ENCODE measurements around the gene LRMDA.

Gene LRMDA

GRCh38 chr10:76255241-76255640 lies 823.8 kb downstream of the LRMDA start:
- DNase-seq (ENCODE audit: low read depth in 3 of 3), result no peak

GRCh38 chr10:76257816-76258215 lies 826.4 kb downstream of the LRMDA start:
- DNase-seq (ENCODE audit: low read depth in 3 of 3), result no peak

- no peak for DNase-seq (ENCODE audit: low read depth in 3 of 3)
These were observed 834.2 kb downstream of the LRMDA start for GRCh38 chr10:76265441-76266113.

- no peak for DNase-seq (ENCODE audit: low read depth in 3 of 3)
These were observed 837.1 kb downstream of the LRMDA start for GRCh38 chr10:76268530-76268929.

GRCh38 chr10:76268954-76269353 lies 837.5 kb downstream of the LRMDA start:
- DNase-seq (ENCODE audit: low read depth in 3 of 3), result no peak

DNA sequence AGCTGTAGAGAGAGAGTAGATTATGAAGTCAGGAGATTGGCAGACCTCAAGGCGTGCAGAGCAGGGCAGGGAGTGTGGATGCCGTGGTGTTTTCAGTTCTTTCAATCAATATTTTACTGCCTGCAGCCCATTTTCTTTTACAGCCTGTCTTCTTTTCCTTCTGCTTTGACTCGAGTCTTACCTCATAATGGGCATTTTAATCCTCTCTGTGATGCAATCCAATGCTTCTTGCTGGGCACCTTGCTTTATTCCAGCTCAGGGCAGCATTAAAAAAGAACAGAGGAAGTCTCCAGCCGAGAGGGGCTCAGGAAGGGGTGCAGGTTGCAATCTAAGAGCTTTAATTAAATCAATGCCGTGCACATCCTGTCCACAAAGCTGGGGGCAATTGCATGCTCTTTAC lies 839.0 kb downstream of the LRMDA start:
- no peak for DNase-seq (ENCODE audit: low read depth in 3 of 3)

GRCh38 chr10:76274933-76275332 lies 843.5 kb downstream of the LRMDA start:
- no peak for DNase-seq (ENCODE audit: low read depth in 3 of 3)

GRCh38 chr10:76278811-76279460 lies 847.5 kb downstream of the LRMDA start:
- no peak for DNase-seq (ENCODE audit: low read depth in 3 of 3)

DNA sequence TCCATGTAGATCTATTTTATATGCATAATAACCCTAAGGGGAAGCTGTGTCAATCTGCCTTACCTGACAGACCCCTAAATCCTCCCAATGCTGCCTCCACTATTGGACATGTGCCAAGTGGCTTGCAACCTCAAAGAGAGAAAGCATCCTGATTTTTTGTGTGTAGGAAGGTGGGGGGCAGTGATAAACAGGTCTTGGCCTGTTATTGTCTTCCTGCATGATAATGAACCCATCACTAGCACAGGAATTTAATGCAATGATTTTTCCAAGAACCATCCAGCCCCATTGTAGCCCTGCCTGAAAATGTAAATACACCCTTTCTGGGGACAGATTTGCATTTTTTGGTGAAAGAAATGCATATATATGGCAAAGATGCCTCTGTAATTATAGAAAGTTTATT lies 850.2 kb downstream of the LRMDA start:
- DNase-seq (ENCODE audit: low read depth in 3 of 3), result no peak

- no peak for DNase-seq (ENCODE audit: low read depth in 3 of 3)
These were observed 850.9 kb downstream of the LRMDA start for GRCh38 chr10:76282061-76283025.

DNA sequence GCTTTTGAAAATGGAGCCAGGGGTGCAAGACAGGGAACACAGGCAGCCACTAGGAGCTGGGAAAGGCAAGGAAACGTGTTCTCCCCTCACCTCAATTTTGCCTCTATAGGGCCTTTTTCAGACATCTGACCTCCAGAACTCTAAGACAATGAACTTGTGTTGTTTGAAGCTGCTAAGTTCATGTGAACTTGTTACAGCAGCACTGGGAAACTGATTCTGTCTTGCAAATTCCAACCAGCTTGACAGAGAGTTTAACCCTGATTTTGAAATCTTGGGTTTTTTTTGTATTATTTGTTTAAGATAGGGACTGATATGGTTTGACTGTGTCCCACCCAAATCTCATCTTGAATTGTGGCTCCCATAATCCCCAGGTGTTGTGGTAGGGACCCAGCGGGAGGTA lies 852.9 kb downstream of the LRMDA start:
- no peak for DNase-seq (ENCODE audit: low read depth in 3 of 3)

- no peak for DNase-seq (ENCODE audit: low read depth in 3 of 3)
These were observed 853.6 kb downstream of the LRMDA start for GRCh38 chr10:76285012-76285411.

DNA sequence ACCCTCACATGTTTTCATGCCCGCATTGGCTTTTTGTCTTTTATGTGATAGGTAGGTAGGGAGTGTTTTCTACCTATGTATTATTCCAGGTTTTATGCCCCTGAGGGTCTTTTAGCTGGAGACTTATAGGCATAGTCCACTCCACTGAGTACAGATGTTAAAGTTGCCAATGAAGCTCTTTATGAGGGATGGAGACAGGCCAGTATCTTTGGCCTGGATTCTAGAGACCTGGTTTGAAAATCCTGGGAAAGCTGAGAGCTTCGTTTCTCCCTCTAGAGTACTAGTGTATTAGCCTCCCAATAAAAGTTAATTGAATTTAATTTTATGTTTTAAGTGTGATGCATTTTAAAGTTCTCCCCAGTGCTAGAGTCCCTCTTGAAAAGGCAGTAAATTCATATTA lies 854.1 kb downstream of the LRMDA start:
- no peak for DNase-seq (ENCODE audit: low read depth in 3 of 3)

DNA sequence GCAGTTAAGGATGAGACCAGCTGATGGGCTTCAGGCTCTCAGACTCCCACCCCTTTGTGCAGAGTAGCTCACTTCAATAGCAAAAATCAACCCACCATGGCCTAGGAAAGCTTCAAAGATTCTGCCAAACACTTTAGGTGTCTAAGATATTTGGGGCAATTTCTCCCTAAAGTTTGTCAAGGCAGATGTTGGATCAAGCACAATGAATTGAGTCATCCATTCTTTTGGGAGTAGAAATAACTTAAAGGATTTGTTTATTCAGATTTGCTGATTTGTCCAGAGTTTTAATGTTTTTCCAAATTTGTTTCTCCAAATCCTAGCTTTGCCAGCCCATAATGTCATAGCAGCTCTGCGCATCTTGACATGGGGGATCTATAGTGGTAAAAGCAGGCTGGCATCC lies 855.1 kb downstream of the LRMDA start:
- DNase-seq (ENCODE audit: low read depth in 3 of 3), result no peak

- no peak for DNase-seq (ENCODE audit: low read depth in 3 of 3)
These were observed 856.4 kb downstream of the LRMDA start for GRCh38 chr10:76287856-76288255.

DNA sequence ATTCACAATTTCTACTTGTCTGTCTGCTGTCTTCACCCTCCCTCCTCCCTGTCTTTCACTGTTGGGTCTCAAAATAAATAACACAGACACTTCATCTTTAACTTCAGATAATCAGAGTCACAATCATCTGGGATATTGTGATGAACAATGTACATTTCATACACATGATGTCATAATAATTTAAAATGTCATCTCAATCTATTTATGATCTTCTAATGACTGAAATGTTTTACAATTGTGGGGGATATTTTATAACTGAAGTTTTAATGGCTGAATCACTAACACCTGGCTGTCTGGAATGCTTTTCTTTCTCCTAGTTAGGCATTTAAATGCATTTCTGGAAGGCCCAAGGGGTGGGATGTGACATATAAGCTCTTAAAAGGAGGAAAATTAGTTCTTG lies 859.8 kb downstream of the LRMDA start:
- DNase-seq (ENCODE audit: low read depth in 3 of 3), result no peak

DNA sequence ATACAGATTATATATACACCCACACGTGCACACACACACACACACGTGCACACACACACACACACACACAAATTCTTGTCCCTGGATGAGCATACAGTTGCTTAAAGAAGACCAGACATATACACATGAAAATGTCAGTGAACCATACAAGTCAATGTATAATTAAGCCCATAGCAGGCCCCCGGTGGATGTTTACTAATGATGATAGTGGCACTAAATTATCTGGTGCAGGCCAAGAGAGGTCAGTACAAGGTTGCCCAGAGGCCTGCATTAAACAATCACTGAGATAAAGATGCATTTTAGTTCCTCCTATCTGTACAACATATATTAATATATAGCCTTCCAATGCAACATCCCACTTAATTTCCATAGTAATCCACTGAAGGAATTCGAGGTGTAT lies 860.5 kb downstream of the LRMDA start:
- no peak for DNase-seq (ENCODE audit: low read depth in 3 of 3)

GRCh38 chr10:76296957-76297356 lies 865.5 kb downstream of the LRMDA start:
- DNase-seq (ENCODE audit: low read depth in 3 of 3), result no peak

- DNase-seq (ENCODE audit: low read depth in 3 of 3), result no peak
These were observed 865.9 kb downstream of the LRMDA start for GRCh38 chr10:76297358-76297757.

GRCh38 chr10:76297780-76298281 lies 866.4 kb downstream of the LRMDA start:
- no peak for DNase-seq (ENCODE audit: low read depth in 3 of 3)

DNA sequence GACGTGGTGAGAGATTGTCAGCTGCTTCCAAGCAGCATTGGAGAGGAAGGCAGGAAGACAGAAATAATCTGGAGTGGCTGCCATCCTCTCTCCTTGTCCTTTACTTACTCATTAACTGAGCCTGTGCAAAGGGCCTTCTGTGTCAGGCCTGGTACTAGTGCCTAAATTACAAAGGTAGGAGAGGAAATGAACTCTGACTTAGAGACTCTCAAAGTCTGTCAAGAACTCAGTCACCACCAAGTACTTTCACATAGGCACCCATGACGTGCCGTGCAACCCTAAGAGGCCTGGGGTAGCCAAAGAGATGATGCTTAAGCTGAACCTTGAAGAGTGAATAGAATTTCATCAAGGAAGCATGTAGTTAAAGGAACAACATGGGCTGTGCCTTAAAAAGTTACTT lies 866.9 kb downstream of the LRMDA start:
- DNase-seq (ENCODE audit: low read depth in 3 of 3), result no peak

DNA sequence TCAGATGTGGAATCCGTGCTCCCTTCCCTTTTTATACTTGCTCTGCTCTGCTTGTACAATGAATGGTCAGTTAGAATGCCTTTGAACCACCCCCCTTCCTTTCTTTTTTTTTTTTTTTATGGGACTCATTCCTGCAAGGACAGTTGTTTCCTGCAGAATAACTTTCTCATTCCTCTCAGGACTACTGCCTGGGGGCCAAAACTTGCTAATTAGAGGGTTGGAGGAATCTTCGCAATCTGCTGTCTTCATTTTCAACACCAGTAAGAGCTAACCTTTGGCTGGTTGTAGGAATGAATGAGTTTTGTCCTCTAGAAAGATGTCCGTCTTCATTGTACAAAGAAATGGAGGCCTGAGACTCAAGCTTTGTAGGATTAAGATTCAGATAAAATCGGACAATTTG lies 868.1 kb downstream of the LRMDA start:
- no peak for DNase-seq (ENCODE audit: low read depth in 3 of 3)
